H9 (cell line): Measurements from ENCODE around the gene ISYNA1. TPM values are rescaled to one million over a fixed set of nuclear protein-coding genes. Genes with fewer than 3 reads are reported as not detected.

Experiments
- DNase-seq: peaks from one replicate; pipeline ENCODE4 v3.0.0-alpha.2; 2017
- H2AFZ ChIP-seq: one replicate; pipeline ENCODE4 v1.6.1; 2013; ENCODE audit warnings: mild to moderate bottlenecking, low read length, control low read depth, moderate library complexity
- H2AK5ac ChIP-seq: 2 replicates; pipeline ENCODE4 v1.6.1; 2013; ENCODE audit warnings: low read length, control low read depth, mixed read lengths; ENCODE audit not compliant: insufficient read length
- H2BK120ac ChIP-seq: one replicate; pipeline ENCODE4 v1.6.1; 2013; ENCODE audit warnings: low read depth, mild to moderate bottlenecking, low read length, control low read depth, inconsistent platforms; ENCODE audit not compliant: poor library complexity, severe bottlenecking
- H2BK12ac ChIP-seq: 2 replicates; pipeline ENCODE4 v1.6.1; 2013; ENCODE audit warnings: low read length, control low read depth, mixed read lengths, low read depth; ENCODE audit not compliant: insufficient read length
- H2BK15ac ChIP-seq: 2 replicates; pipeline ENCODE4 v1.6.1; 2013; ENCODE audit warnings: low read depth, low read length, control low read depth
- H2BK20ac ChIP-seq: one replicate; pipeline ENCODE4 v1.6.1; 2013; ENCODE audit warnings: low read depth, mild to moderate bottlenecking, low read length, control low read depth, inconsistent platforms; ENCODE audit not compliant: poor library complexity, severe bottlenecking
- H2BK5ac ChIP-seq: 2 replicates; pipeline ENCODE4 v1.6.1; 2013; ENCODE audit warnings: low read length, control low read depth, mixed read lengths; ENCODE audit not compliant: insufficient read length
- H3K14ac ChIP-seq: 2 replicates; pipeline ENCODE4 v1.6.1; 2013; ENCODE audit warnings: low read length, control low read depth; ENCODE audit not compliant: insufficient read depth
- H3K18ac ChIP-seq: 2 replicates; pipeline ENCODE4 v1.6.1; 2013; ENCODE audit warnings: low read depth, mild to moderate bottlenecking, mixed read lengths, low read length, control low read depth; ENCODE audit not compliant: insufficient read length
- H3K23ac ChIP-seq: 2 replicates; pipeline ENCODE4 v1.6.1; 2013; ENCODE audit warnings: low read length, control low read depth, mixed read lengths, low read depth; ENCODE audit not compliant: insufficient read length
- H3K23me2 ChIP-seq: 2 replicates; pipeline ENCODE4 v1.6.1; 2013; ENCODE audit warnings: low read depth, mild to moderate bottlenecking, mixed read lengths, low read length, control low read depth; ENCODE audit not compliant: insufficient read length, poor library complexity, severe bottlenecking
- H3K27ac ChIP-seq: 2 replicates; pipeline ENCODE4 v1.5.1; 2013; ENCODE audit warnings: low read length, control low read depth, mixed read lengths, low read depth; ENCODE audit not compliant: insufficient read length
- H3K27me3 ChIP-seq: 2 replicates; pipeline ENCODE4 v1.6.1; 2013; ENCODE audit warnings: low read length, control low read depth, inconsistent platforms; ENCODE audit not compliant: insufficient read depth
- H3K4ac ChIP-seq: 2 replicates; pipeline ENCODE4 v1.6.1; 2013; ENCODE audit warnings: low read depth, mild to moderate bottlenecking, control low read depth, inconsistent platforms, low read length, moderate library complexity
- H3K4me1 ChIP-seq: 2 replicates; pipeline ENCODE4 v1.6.1; 2013; ENCODE audit warnings: low read length, control low read depth, inconsistent platforms; ENCODE audit not compliant: insufficient read depth
- H3K4me2 ChIP-seq: 2 replicates; pipeline ENCODE4 v1.6.1; 2013; ENCODE audit warnings: low read length, control low read depth, mixed read lengths; ENCODE audit not compliant: insufficient read length, insufficient read depth
- H3K56ac ChIP-seq: 2 replicates; pipeline ENCODE4 v1.6.1; 2013; ENCODE audit warnings: low read depth, mild to moderate bottlenecking, mixed read lengths, low read length, control low read depth; ENCODE audit not compliant: insufficient read length
- H3K79me1 ChIP-seq: 2 replicates; pipeline ENCODE4 v1.6.1; 2013; ENCODE audit warnings: low read depth, mild to moderate bottlenecking, moderate library complexity, low read length, control low read depth, inconsistent platforms; ENCODE audit not compliant: insufficient read depth, poor library complexity, severe bottlenecking
- H3K79me2 ChIP-seq: 2 replicates; pipeline ENCODE4 v1.6.1; 2013; ENCODE audit warnings: low read length, control low read depth, inconsistent platforms; ENCODE audit not compliant: insufficient read depth
- H3K9ac ChIP-seq: 2 replicates; pipeline ENCODE4 v1.6.1; 2013; ENCODE audit warnings: low read length, control low read depth, mixed read lengths; ENCODE audit not compliant: insufficient read length; ENCODE audit errors: extremely low read depth
- H3K9me3 ChIP-seq: one replicate; pipeline ENCODE4 v1.6.1; 2013; ENCODE audit warnings: low read depth, low read length, inconsistent platforms; ENCODE audit not compliant: control insufficient read depth
- H3T11ph ChIP-seq: one replicate; pipeline ENCODE4 v1.6.1; 2013; ENCODE audit warnings: mild to moderate bottlenecking, low read length, control low read depth, inconsistent platforms
- H4K20me1 ChIP-seq: one replicate; pipeline ENCODE4 v1.6.1; 2013; ENCODE audit not compliant: control insufficient read depth, insufficient read length, insufficient read depth
- H4K5ac ChIP-seq: 2 replicates; pipeline ENCODE4 v1.6.1; 2013; ENCODE audit warnings: low read depth, mild to moderate bottlenecking, mixed read lengths, low read length, control low read depth; ENCODE audit not compliant: insufficient read length
- H4K8ac ChIP-seq: replicated peaks from 2 replicates; pipeline ENCODE4 v1.6.1; 2013; ENCODE audit warnings: low read length, control low read depth, mixed read lengths, low read depth; ENCODE audit not compliant: insufficient read length
- H4K91ac ChIP-seq: 2 replicates; pipeline ENCODE4 v1.6.1; 2013; ENCODE audit warnings: low read depth, mild to moderate bottlenecking, moderate library complexity, mixed read lengths, low read length, control low read depth; ENCODE audit not compliant: insufficient read length
- H3K27ac Mint-ChIP-seq, 3 experiments: 2 replicates in 2 of 3; 3 replicates in 1 of 3; pipeline ENCODE4 v1.8.0; 2020 to 2021; ENCODE audit warnings: mixed read lengths in 3 of 3, mild to moderate bottlenecking in 1 of 3, moderate library complexity in 1 of 3
- H3K27me3 Mint-ChIP-seq: 2 replicates; pipeline ENCODE4 v1.8.0; 2021; ENCODE audit warnings: low read depth, mild to moderate bottlenecking, moderate library complexity, mixed read lengths
- H3K36me3 Mint-ChIP-seq, 3 experiments: 2 replicates in 2 of 3; 3 replicates in 1 of 3; pipeline ENCODE4 v1.8.0; 2020 to 2021; ENCODE audit warnings: low read depth in 3 of 3, mixed read lengths in 3 of 3; ENCODE audit not compliant: insufficient read depth in 1 of 3
- H3K4me1 Mint-ChIP-seq, 2 experiments: 2 replicates each; pipeline ENCODE4 v1.8.0; 2020; ENCODE audit warnings: mixed read lengths in 2 of 2
- H3K4me3 Mint-ChIP-seq, 2 experiments: 2 replicates in 1 of 2; 3 replicates in 1 of 2; pipeline ENCODE4 v1.8.0; 2020 to 2021; ENCODE audit warnings: mild to moderate bottlenecking in 2 of 2, mixed read lengths in 2 of 2, moderate library complexity in 1 of 2
- H3K9me3 Mint-ChIP-seq, 2 experiments: 2 replicates in 1 of 2; 3 replicates in 1 of 2; pipeline ENCODE4 v1.8.0; 2020; ENCODE audit warnings: mild to moderate bottlenecking in 2 of 2, mixed read lengths in 2 of 2, moderate library complexity in 1 of 2
- WGBS: extraction: QIAGEN DNeasy Blood & Tissue Kit; methylation state at CpG from one replicate; pipeline ENCODE4 v1.1.7; 2013; ENCODE audit warnings: missing lambda C conversion rate, low lambda C conversion rate, mixed read lengths; ENCODE audit not compliant: insufficient read length; ENCODE audit errors: extremely low coverage; 5-methylcytosine and 5-hydroxymethylcytosine counted together
- total RNA-seq: library from RNA; stranded (reverse); gene quantifications from 2 replicates; pipeline ENCODE4 v1.2.1, GENCODE V29; 2021
- TF ChIP-seq, protein P1 (sequence below): fragments of 200-600 bp; sonication (generic); conservative IDR thresholded peaks from 3 replicates; pipeline ENCODE4 v1.8.0; 2021; ENCODE audit warnings: antibody characterized with exemption, mild to moderate bottlenecking

The ISYNA1 gene
- total RNA-seq, 1 experiment from 2014 or later: 241 TPM

DNA sequence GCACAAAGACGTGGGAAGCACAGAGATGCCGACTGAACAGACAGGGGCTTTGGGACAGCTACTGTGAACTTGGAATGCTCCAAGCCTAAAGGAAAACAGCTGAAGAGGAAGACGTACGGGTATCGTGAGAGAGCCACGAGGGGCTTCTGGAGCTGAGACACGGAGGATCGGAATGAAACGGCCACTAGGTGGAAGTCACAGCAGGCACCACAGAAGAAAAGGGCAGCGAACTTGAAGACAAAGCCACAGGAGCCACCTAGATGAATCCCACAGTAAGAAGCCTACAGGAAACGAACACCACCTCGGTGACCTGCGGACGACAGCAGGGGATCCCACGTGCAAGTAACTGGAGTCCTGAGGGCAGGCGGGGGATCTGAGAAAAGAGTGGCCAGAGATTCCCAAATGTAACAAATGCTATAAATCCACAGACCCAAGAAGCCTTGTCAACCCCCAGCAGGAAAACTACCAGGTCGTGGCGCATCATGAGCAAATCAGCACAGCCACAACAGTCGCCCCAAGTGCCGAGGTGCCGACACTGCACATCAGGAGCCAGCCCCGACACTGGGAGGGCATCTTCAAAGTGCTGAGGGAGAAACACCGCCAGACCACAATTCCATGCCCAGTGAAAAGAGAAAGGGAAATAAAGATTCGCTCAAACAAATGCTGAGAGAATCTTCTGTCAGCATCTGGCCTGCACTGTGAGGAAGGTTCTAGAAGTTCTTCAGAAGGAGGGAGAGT, 39.3 kb upstream of the ISYNA1 start:
- Histone ChIP-seq H3K4me1 (no peaks in the 10 kb centered on the region; the same call in 1 of the 2 replicates), H3T11ph (no peak overlapping the region), H3K9ac (no peak overlapping the region), H2BK120ac (no peak overlapping the region), H2BK20ac (no peak overlapping the region), H2BK12ac (no peak overlapping the region), H3K79me2 (no peaks in the 10 kb centered on the region; the same call in 1 of the 2 replicates), H2BK5ac (no peak overlapping the region), H3K14ac (no peak overlapping the region), H2AK5ac (no peak overlapping the region), H4K20me1 (no peaks in the 10 kb centered on the region), H3K23ac (no peak overlapping the region), H4K91ac (no peak overlapping the region), H3K27me3 (no peaks in the 10 kb centered on the region), H3K79me1 (peaks cover 2% of the 10 kb centered on the region), H3K4ac (no peak overlapping the region), H2AFZ (no peak overlapping the region), H2BK15ac (no peak overlapping the region), H3K23me2 (no peaks in the 10 kb centered on the region), H3K27ac (no peak overlapping the region), H4K8ac (no peak overlapping the region), H3K4me2 (no peak overlapping the region), H3K56ac (no peak overlapping the region), H3K18ac (no peak overlapping the region), H4K5ac (no peak overlapping the region), H3K9me3 (no peaks in the 10 kb centered on the region)
- Mint-ChIP-seq H3K4me1 (peaks cover 22 to 25% of the 10 kb centered on the region in 2 experiments), H3K27me3 (no peaks in the 10 kb centered on the region), H3K9me3 (no peaks in the 10 kb centered on the region; a peak in 1 of 5 replicates), H3K36me3 (no peaks in the 10 kb centered on the region; a peak in 1 of 7 replicates), H3K27ac (peak overlapping the region in 2 of 3 experiments; percentile 64 to 76; a peak in 5 of 7 replicates), H3K4me3 (no peak overlapping the region)
- TF ChIP-seq, protein P1, sequence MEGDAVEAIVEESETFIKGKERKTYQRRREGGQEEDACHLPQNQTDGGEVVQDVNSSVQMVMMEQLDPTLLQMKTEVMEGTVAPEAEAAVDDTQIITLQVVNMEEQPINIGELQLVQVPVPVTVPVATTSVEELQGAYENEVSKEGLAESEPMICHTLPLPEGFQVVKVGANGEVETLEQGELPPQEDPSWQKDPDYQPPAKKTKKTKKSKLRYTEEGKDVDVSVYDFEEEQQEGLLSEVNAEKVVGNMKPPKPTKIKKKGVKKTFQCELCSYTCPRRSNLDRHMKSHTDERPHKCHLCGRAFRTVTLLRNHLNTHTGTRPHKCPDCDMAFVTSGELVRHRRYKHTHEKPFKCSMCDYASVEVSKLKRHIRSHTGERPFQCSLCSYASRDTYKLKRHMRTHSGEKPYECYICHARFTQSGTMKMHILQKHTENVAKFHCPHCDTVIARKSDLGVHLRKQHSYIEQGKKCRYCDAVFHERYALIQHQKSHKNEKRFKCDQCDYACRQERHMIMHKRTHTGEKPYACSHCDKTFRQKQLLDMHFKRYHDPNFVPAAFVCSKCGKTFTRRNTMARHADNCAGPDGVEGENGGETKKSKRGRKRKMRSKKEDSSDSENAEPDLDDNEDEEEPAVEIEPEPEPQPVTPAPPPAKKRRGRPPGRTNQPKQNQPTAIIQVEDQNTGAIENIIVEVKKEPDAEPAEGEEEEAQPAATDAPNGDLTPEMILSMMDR: peak; percentile 41; the same call in 2 of the 3 replicates
- WGBS: no CpG with 5 or more reads among the region's 24 CpGs
- no peak for DNase-seq
